Left ventricle myocardium inferior (tissue), 1 donor: Measurements from ENCODE around the gene IGFBP6. TPM values are rescaled to one million over a fixed set of nuclear protein-coding genes. Genes with fewer than 3 reads are reported as not detected.
"Not testable (repeated sequence)": the region's sequence is repeated elsewhere in the genome, so short reads cannot be mapped to it uniquely, and the experiment has no call there.

Experiments
- DNase-seq: peaks from one replicate; pipeline ENCODE4 v3.0.0-alpha.2; 2020
- H3K27ac ChIP-seq: fragments of 200-600 bp; replicated peaks from 2 replicates; pipeline ENCODE4 v1.8.0; 2021
- H3K27me3 ChIP-seq: fragments of 200-600 bp; 2 replicates; pipeline ENCODE4 v1.8.0; 2021; ENCODE audit warnings: low read depth
- H3K36me3 ChIP-seq: fragments of 200-600 bp; 2 replicates; pipeline ENCODE4 v1.8.0; 2021
- H3K4me1 ChIP-seq: fragments of 200-600 bp; 2 replicates; pipeline ENCODE4 v1.8.0; 2021
- H3K4me3 ChIP-seq: fragments of 200-600 bp; 2 replicates; pipeline ENCODE4 v1.8.0; 2021; ENCODE audit warnings: mild to moderate bottlenecking, moderate library complexity
- H3K9me3 ChIP-seq: fragments of 200-600 bp; replicated peaks from 2 replicates; pipeline ENCODE4 v1.8.0; 2021
- CTCF ChIP-seq: fragments of 200-600 bp; IDR thresholded peaks from 2 replicates; pipeline ENCODE4 v1.8.0; 2021; ENCODE audit warnings: antibody characterized with exemption, mild to moderate bottlenecking, borderline replicate concordance
- intact Hi-C: fragments of 100-400 bp; cut with micrococcal nuclease; formaldehyde crosslinking; loops from one replicate; pipeline ENCODE4 v1.11.0; 2022
- total RNA-seq: library from RNA; stranded (reverse); fragmentation: NEBNext Ultra II Directional; extraction: Animal tissue kit (Norgen Biotek cat#: 25700); gene quantifications from one replicate; pipeline ENCODE4 v1.2.1, GENCODE V29; 2021
- donor health status: DM: no; HTN: yes; CAD: no; lungs with severe emphysema.

The IGFBP6 gene
- total RNA-seq, 1 donor from 2014 or later, result 53.0 TPM

- H3K36me3 ChIP-seq, result no peaks in the 10 kb centered on the region
- H3K27ac ChIP-seq, result peak overlapping the region; percentile 5
- DNase-seq, result no peak
- intact Hi-C loops, result no loop called here
- H3K9me3 ChIP-seq, result no peaks in the 10 kb centered on the region
- H3K4me3 ChIP-seq, result no peak overlapping the region
- TF ChIP-seq CTCF, result no peak
- H3K4me1 ChIP-seq, result peaks cover 39% of the 10 kb centered on the region
- H3K27me3 ChIP-seq, result no peaks in the 10 kb centered on the region
These were observed 3.1 kb upstream of the IGFBP6 start for GRCh38 chr12:53094394-53094787.

- H3K4me3 ChIP-seq, intact Hi-C loops, H3K36me3 ChIP-seq, H3K9me3 ChIP-seq, H3K27me3 ChIP-seq, DNase-seq, H3K27ac ChIP-seq: not testable (repeated sequence)
- H3K4me1 ChIP-seq, result peaks cover 39% of the 10 kb centered on the region
These were observed 2.5 kb upstream of the IGFBP6 start for GRCh38 chr12:53094796-53095595.

- H3K4me1 ChIP-seq, result peaks cover 43% of the 10 kb centered on the region
- H3K9me3 ChIP-seq, intact Hi-C loops, H3K4me3 ChIP-seq, H3K36me3 ChIP-seq, DNase-seq, H3K27me3 ChIP-seq: not testable (repeated sequence)
- peak overlapping the region; percentile 95 for H3K27ac ChIP-seq
These were observed 1.9 kb upstream of the IGFBP6 start for GRCh38 chr12:53095596-53095895.

- intact Hi-C loops, result no loop called here
- no peaks in the 10 kb centered on the region for H3K27me3 ChIP-seq
- peaks cover 43% of the 10 kb centered on the region for H3K4me1 ChIP-seq
- peaks cover 8% of the 10 kb centered on the region for H3K36me3 ChIP-seq
- no peak for TF ChIP-seq CTCF
- peak overlapping the region; percentile 80 for H3K4me3 ChIP-seq
- H3K27ac ChIP-seq, result peak overlapping the region; percentile 95
- DNase-seq, result peak; percentile 82
- no peaks in the 10 kb centered on the region for H3K9me3 ChIP-seq
These were observed 1.3 kb upstream of the IGFBP6 start for GRCh38 chr12:53096089-53096741.

- no peaks in the 10 kb centered on the region for H3K27me3 ChIP-seq
- H3K4me1 ChIP-seq, result peaks cover 43% of the 10 kb centered on the region
- TF ChIP-seq CTCF, result no peak
- H3K4me3 ChIP-seq, result peak overlapping the region; percentile 80
- intact Hi-C loops, result no loop called here
- H3K36me3 ChIP-seq, result peaks cover 13% of the 10 kb centered on the region
- H3K9me3 ChIP-seq, result no peaks in the 10 kb centered on the region
- no peak for DNase-seq
- peak overlapping the region; percentile 95 for H3K27ac ChIP-seq
These were observed 708 bp upstream of the IGFBP6 start for GRCh38 chr12:53096759-53097158.

- intact Hi-C loops, result no loop called here
- H3K4me1 ChIP-seq, result peaks cover 43% of the 10 kb centered on the region
These were observed 282 bp upstream of the IGFBP6 start for GRCh38 chr12:53097207-53097563.

More at GRCh38 chr12:53097207-53097563, 282 bp upstream of the IGFBP6 start:
- peaks cover 17% of the 10 kb centered on the region for H3K36me3 ChIP-seq
- H3K9me3 ChIP-seq, result no peaks in the 10 kb centered on the region
- DNase-seq, result peak; percentile 49
- peak overlapping the region; percentile 95 for H3K27ac ChIP-seq
- TF ChIP-seq CTCF, result no peak
- peak overlapping the region; percentile 80 for H3K4me3 ChIP-seq
- no peaks in the 10 kb centered on the region for H3K27me3 ChIP-seq
